ENCODE data around the gene SCNN1A. TPM values are rescaled to one million over a fixed set of nuclear protein-coding genes. Genes with fewer than 3 reads are reported as not detected.

SCNN1A gene
- total RNA-seq, 1 donor from 2014 or later, result 63.8 TPM

- no peak for DNase-seq (ENCODE audit: low spot score)
Measured at GRCh38 chr12:6368906-6369525, 6.3 kb downstream of the SCNN1A start.

DNA sequence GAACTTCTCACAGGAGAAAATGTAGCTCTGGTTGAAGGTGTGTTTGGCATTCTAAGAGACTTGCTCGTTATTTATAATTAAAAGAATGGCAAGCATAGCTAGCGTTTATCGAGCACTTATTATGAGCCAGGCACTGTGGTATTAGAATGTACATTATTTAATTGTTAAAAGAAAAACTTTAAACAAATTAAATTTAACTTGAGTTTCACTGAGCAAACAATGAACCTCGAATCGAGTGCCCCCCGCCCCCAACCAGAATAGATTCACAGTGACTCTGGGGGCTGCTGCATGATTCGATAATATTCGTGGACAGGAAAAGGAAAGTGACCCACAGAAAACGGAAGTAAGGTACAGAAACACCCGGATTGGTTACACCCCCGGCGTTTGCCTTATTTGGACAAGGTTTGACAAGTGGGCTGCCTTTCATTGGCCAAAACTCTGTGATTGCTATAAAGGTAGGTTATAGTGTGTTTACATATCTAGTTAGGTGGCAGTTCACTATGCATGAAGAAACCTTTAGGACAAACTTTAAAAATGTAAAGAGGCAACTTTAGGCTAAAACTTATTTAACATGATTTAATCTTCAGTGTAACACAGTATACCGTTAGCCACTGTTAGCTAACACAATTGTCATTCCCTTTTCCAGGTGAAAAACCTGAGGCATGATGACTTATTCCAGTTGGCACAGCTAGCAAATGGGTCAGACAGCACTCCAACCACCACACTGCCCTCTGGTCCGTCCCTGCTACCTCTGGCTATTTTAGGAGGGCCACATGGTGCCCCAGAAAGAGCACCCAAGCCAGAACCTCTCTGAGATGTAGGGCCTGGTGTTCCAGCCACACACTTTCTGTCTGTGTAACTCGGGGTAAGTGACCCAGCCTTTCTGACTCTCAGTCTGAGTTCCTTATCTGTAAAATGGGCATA is 7.1 kb downstream of the SCNN1A start:
- no peak for DNase-seq (ENCODE audit: low spot score)

DNA sequence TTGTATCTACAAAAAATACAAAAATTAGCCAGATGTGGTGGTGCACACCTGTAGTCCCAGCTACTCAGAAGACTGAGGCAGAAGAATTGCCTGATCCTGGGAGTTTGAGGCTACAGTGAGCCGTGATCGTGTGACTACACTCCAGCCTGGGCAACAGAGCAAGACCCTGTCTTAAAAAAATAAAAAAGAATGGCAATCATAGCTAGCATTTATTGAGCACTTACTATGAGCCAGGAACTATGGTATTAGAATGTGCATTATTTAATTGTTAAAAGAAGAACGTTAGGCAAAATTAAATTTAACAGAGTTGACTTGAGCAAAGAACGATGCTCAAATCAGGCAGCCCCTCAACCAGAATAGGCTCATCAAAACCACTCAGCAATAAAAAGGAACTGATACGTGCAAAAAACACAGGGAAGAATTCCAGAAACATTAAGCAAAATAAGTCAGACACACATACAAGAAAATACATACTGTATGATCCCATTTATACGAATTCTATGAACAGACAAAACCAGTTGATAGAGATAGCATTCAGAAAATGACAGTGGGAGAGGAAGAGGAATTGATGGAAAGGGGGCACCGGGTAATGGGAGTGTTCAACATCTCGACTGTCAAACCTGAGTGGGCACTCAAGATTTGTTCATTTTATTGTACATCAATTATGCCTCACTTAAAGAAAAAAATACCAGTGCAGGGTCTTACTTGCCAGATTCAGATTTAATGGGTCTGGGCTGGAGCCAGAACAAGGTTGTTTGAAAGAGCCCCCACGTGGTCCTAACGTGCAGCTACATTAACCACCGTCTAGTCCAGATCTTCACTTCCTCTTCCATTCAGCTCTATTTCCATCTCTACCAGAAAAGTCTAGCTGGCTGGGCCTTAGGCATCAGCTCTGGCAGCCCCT is 8.0 kb downstream of the SCNN1A start:
- DNase-seq (ENCODE audit: low spot score), result no peak

DNA sequence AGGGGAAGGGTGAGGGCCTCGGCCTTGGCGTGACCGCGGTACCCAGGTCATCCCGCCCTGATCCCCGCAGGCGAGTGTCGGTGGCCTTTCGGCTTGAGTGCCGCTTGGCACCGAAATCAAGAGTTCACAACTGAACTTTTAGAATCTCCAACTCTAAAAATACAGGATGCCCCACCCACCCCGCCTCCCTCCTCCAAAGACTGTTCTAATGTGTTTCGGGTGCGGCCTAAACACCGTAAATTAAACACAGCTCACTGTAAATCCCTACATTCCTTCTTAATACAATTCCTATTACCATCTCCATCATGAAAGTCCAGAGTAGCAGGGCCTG is 11.4 kb downstream of the SCNN1A start:
- no peak for DNase-seq (ENCODE audit: low spot score)

DNA sequence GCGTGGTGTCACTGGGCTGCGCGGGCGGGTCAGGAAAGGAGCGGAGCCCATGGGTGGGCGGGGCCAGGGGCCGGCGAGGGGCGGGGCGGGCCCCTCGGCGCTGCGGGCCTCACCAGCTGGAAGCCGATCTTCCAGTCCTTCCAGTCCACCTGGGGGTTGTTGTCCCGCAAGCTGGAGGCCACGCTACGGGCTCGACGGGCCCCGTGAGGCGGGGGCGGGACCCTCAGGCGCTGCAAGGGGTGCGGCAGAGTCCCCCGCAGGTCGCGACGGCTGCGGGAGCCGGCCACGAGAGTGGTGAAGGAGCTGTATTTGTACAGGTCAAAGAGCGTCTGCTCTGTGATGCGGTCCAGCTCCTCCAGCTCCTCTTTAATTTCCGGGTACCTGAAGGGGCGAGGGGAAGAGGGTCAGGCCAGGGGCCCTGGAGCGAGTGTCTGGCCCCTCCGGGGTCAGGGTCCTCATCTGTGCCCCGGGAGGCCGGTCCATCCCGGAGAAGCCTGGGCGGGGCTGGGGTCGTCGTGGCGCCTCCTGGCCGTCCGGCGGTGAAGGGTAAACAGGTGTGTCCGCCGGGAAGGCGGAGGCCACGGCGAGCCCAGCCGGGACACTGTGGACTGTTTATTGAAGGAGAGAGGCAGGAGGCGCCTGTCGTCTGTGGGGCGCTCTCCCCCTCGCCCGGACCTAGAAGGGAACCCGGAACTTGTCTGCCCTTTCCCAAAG is 11.9 kb downstream of the SCNN1A start:
- peak; percentile 83 for DNase-seq (ENCODE audit: low spot score)

DNA sequence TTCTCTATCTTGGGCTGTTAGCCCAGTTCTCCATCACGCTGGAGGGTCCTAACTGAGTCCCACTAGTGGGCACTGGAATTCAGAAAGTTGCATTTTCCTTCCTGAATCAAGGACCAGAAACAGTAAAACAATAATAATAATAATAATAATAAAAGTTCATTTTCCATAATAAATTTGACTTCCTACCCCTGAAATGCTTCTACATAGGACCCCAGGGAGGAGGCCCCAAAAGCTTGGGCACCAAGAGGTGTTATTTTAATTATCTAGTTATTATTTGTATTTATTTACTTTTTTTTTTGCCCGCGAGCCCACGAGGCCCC is 12.4 kb downstream of the SCNN1A start:
- DNase-seq (ENCODE audit: low spot score), result no peak

DNA sequence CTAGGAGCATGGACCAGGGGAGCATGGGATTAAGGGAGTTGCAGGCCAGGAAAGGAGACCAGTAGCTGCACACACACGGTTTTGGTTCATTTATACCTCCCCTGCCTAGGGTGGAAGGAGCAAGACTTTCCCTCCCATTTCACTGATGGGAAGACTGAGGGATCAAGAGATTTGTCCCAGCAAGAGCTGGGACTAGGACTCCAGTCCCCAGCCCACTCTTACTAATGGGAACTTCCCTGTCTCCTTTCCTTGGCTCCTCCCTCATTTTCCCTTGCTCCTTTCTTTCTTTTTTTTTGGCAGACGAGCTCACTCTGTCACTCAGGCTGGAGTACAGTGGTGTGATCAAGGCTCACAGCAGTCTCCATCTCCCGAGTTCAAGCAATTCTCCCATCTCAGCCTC is 13.0 kb downstream of the SCNN1A start:
- DNase-seq (ENCODE audit: low spot score), result no peak

GRCh38 chr12:6361834-6362233 is 13.5 kb downstream of the SCNN1A start:
- DNase-seq (ENCODE audit: low spot score), result peak; percentile 84

- no peak for DNase-seq (ENCODE audit: low spot score)
Measured at GRCh38 chr12:6360578-6361490, 14.5 kb downstream of the SCNN1A start.

DNA sequence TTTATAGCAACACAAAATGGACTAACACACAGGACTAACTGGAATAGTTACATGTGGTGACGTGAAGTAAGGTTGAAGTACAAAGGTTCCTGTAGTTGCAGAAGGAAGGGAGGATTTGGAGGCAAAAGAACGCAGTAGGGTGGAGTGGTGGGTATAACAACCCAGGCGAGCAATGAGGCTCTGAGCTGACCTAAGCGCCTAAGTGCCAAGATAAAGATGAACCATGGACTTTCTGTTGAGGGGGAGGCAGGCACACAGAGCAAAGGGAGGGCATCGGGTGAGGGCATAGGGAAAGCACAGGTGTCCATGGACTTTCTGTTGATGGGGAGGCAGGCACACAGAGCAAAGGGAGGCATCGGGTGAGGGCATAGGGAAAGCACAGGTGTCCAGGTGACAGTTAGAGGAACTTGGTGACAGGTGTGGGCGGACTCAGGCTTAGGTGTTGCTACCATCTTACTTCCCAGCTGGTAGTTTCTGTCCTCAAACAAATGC is 15.2 kb downstream of the SCNN1A start:
- no peak for DNase-seq (ENCODE audit: low spot score)

GRCh38 chr12:6358881-6359280 is 16.5 kb downstream of the SCNN1A start:
- no peak for DNase-seq (ENCODE audit: low spot score)

- DNase-seq (ENCODE audit: low spot score), result no peak
Measured at GRCh38 chr12:6356374-6356820, 19.0 kb downstream of the SCNN1A start.

DNA sequence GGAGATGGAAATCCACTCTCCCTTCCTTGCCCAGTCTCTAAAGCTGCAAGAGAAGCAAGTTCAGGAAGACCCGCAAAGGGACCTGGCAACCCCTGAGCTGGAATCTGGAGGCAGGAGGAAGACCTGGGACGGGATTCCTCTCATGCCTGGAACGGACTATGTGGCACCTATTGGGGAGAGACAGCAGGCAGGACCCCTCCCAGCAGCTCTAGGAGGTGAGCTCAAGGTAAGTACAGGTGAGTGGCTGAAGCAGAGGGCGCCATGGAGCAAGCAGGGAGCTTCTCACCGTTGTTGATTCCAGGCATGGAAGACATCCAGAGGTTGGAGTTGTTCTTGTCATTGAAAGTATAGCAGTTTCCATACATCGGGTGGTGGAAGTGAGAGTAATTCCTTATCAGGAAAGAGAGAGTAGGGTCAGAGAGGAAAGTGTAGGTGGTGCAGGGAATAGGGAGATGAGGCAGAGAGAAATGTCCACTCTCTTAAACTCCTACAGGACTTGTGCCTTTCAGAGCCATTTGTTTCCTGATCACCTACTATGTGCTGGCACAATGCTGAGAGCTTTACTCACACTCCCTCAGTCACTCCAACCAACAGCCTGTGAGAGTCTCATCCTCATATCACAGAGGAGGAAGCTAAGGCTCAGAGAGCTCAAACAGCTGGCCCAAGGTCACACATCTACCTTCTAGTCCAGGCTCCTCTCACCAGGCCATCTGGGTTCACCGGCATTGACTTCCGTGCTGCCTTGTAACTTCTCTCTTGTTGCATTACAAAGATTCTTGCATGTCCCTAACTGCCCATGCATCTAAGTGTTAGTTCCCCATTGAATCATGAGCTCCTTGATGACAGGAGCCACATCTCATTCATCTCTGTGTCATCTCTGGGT is 19.6 kb downstream of the SCNN1A start:
- DNase-seq (ENCODE audit: low spot score), result no peak

DNA sequence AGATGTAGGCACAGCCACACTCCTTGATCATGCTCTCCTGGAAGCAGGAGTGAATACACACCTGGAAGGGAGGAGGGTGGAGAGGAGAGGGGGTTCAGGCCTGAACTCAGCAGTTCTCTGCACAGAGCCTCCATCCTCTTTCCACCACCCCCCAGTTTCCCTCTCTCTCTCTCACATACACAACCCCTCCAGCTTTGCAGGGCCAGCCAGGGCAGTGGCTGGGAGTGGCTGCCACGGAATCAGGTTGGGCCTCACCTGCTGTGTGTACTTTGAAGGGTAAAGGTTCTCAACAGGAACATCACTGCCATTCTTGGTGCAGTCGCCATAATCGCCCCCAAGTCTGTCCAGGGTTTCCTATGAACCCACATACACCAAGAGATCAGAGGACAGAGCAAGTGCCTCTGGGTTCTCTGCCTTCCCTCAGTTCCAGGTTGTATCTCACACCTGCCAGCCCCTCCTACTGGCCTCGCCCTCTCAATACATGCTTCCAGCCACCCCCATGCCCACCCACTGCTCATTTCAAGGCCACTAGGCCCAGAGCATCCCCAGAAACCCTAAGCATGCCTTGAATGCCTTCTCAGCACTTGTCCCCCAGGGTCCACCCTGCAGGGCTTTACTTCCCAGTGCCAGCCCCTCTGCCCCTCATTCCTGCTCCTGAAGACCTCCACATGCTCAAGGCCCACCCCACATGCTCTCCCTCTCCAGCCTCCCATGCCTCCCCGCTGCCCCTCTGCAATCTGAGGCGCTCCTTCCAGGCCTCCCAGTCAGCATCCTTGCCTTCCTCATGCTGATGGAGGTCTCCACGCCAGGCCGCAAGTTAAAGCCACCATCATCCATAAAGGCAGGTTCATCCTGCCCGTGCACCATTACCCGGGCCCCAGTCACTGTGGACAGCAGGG is 20.6 kb downstream of the SCNN1A start:
- no peak for DNase-seq (ENCODE audit: low spot score)

- no peak for DNase-seq (ENCODE audit: low spot score)
Measured at GRCh38 chr12:6352193-6353173, 22.9 kb downstream of the SCNN1A start.

DNA sequence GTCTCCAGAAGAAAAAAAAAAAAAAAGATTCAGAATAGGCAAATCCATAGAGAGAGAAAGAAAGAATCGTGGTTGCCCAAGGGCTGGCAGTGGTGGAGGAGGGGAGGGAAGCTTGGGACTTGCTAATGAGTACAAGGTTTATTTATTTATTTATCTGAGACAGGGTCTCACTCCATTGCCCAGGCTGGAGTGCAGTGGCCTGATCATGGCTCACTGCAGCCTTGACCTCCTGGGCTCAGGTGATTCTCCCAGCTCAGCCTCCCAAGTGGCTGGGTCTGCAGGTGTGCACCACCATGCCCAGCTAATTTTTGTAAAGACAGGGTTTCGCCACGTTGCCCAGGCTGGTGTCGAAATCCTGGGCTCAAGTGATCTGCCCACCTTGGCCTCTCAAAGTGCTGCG is 23.7 kb downstream of the SCNN1A start:
- DNase-seq (ENCODE audit: low spot score), result no peak

Data from ureter (tissue), 1 donor.